HG02610 (cell line): ENCODE data around the gene ARHGEF16.

ENCODE experiments used
- ATAC-seq: cut with Tn5 transposase; IDR thresholded peaks from one replicate; pipeline ENCODE4 v1.9.1; 2021; ENCODE audit warnings: mild to moderate bottlenecking, moderate library complexity; ENCODE audit not compliant: unreplicated experiment

ARHGEF16 gene

DNA sequence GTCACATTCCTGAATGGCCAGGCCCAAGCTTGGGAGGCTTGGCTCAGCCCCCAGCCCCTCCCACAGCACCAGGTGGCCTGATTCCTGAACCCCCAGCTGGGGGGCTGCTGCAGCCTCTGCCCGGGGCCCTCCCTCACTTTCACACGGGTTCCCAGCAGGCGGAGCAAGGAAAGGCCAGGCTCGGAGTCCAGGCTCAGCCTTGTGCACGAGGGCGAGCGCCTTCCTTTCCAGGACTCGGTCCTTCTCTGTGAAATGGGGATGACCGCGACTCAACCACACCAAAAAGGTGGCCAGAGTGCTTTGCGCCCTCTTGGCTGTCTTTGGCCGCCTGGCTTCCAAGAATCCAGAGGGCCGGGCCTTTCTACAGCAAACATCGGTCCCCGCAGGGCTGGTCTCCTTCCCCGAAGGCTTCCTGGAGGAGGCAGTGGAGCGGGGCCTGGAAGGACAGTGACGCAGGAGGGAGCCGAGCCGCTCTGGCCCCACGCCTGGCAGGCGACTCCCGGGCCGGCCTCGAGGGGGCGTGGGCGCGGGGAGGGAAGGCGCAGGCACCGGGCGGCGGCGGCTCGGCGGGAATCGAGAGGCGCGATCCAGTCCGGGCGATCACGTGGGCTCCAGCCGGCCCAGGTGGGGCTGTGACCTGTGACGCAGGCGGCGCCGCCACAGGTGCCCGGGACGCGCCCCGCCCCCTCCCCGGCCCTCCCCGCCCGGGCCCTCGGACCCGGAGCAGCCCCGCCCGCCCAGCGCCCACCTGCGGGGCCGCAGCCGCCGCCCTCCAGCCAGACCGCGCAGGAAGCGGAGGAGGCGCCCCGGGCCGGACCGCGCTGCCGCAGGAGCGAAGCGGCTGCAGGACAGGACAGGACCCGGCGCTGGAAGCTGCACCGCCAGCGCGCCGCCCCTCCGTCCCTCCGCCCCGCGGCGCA, at the start of gene ARHGEF16:
Gene ARHGEF16 (plus strand): TSS at position 775 of the 920 bp plus-strand sequence. CDS start 8,420 bp downstream, outside the sequence.
- ATAC-seq = no peak

- ATAC-seq = no peak
Observed at GRCh38 chr1:3404801-3405200, 49.7 kb upstream of the ARHGEF16 start.

- ATAC-seq = no peak
Observed at GRCh38 chr1:3405491-3405890, 49.0 kb upstream of the ARHGEF16 start.

GRCh38 chr1:3405974-3406867, 48.2 kb upstream of the ARHGEF16 start:
- ATAC-seq = no peak

GRCh38 chr1:3407021-3407420, 47.4 kb upstream of the ARHGEF16 start:
- no peak for ATAC-seq

DNA sequence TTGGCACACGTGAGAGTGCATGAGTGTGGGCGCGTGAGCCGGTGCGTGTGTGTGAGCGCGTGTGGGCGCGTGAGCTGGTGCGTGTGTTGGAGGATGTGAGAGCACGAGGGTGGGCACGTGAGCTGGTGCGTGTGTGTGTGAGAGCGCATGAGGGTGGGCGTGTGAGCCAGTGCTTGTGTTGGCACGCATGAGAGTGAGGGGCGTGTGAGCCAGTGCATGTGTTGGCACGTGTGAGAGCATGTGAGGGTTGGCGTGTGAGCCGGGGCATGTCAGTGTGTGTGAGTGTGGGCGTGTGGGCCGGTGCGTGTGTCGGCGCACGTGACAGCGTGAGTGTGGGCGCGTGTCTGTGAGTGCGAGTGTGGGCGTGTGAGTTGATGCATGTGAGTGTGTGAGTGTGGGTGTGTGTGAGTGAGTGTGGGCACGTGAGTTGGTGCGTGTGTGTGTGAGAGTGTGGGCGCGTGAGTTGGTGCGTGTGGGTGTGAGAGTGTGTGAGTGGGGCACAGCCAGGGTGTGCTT, 45.7 kb upstream of the ARHGEF16 start:
- no peak for ATAC-seq

GRCh38 chr1:3409366-3410141, 44.9 kb upstream of the ARHGEF16 start:
- no peak for ATAC-seq

GRCh38 chr1:3410142-3410925, 44.1 kb upstream of the ARHGEF16 start:
- no peak for ATAC-seq

GRCh38 chr1:3411806-3412205, 42.7 kb upstream of the ARHGEF16 start:
- no peak for ATAC-seq

DNA sequence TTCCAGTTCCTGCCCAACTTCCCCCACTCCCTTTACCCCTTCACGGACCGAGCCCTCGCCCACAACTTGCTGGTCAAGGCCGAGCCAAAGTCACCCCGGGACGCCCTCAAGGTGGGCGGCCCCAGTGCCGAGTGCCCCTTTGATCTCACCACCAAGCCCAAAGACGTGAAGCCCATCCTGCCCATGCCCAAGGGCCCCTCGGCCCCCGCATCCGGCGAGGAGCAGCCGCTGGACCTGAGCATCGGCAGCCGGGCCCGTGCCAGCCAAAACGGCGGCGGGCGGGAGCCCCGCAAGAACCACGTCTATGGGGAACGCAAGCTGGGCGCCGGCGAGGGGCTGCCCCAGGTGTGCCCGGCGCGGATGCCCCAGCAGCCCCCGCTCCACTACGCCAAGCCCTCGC, 42.1 kb upstream of the ARHGEF16 start:
- ATAC-seq = no peak

DNA sequence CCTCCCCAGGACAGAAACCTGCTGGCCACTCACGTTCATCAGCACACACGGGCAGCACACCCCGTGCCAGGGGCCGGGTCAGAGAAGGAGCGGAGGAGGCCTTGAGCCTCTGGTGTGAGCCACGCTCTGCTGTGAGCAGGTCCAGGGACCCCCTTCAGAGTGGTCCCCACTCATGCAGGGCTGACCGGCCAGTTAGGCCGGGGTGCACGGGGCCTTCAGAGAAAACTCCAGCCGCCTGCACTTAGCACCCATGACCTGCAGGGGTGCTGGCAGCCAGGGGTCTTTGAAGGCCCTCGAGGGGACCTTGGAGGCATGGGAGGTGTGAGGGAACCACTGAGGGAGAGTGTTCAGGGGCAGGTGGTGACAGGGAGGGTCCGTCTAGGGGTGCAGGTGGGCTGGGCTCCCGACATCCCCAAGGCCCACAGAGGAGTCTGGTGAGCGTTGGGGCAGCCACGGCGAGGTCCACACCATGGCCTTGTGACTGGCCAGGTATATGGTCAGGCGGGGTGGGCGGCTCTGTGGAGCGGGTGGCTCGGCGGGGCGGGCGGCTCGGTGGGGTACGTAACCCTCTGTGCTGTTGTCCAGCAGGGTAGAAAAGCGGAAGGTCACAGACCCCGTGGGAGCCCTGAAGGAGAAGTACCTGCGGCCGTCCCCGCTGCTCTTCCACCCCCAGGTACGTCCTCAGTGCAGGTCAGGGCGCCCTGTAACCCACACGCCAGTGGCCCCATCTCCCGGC, 40.3 kb upstream of the ARHGEF16 start:
- no peak for ATAC-seq

- ATAC-seq = no peak
Observed at GRCh38 chr1:3415260-3416090, 39.0 kb upstream of the ARHGEF16 start.

DNA sequence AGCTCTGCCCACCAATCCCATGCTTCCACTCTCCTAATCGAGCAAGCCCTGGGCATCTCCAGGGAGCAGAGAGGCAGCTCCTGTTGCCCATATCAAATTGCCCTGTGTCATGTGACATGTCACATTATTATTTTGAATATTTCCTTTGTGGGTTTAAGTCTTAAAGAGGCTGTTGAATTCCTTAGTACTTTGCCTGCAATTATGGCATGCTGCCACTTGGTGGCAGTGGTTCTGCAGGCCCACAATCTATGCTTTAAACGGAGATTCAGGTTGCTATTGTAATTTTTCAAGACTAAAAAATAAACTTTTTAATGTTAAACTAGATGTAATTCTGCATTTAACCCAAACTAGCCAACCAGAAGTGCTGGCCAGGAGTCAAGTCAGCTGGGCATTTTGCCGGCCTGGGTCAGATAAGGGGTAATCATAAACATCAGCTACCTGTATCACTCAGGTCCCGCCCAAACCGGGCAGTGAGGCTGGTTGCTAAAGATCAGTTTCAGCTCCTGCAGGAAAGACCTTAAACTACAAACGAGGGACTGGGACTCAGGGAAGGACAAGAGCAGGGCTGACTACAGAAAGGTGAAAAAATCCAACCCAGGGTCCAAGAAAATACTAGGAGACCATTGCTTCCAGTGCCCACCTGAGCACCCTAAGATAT, 37.3 kb upstream of the ARHGEF16 start:
- no peak for ATAC-seq

DNA sequence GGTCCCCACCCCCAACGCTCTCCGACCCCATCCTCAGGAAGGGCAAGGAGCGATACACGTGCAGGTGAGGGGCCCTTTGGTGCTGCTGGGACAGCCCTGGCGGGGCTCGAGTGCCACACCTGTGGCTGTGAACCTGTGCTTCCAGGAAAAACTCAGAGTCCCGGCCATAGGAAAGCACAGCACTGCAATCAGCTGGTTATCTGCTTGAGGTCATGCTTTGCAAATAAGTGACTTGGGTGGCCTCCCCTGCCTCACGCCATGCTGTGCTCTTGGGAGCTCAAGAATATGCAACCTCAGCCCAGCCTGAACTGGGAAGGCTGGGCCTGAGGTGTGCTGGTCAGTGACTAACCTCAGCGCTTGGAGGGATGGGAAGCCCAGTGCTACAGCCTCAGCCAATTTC, 36.5 kb upstream of the ARHGEF16 start:
- ATAC-seq = no peak

DNA sequence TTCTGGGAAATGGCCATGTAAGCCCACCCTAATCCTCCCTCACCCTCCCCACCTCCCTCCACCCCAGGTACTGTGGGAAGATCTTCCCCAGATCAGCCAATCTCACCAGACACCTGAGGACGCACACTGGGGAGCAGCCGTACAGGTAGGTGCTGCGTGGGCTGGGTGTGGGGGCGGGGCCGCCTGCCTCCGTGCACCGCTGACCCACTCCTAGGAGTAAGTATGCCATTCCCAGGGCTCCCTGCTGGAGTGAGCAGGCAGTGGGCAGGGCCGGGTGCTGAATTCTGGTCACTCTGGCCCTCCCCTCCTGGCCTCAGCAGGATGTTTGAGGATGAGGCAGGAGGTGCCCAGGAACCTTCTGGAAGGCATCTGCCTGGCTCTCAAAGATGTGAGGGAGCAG, 35.9 kb upstream of the ARHGEF16 start:
- ATAC-seq = no peak

GRCh38 chr1:3419415-3420204, 34.9 kb upstream of the ARHGEF16 start:
- no peak for ATAC-seq
